ENCODE results near the gene MAU2.
"Not testable (repeated sequence)": the region's sequence is repeated elsewhere in the genome, so short reads cannot be mapped to it uniquely, and the experiment has no call there.

The MAU2 gene

GRCh38 chr19:19347401-19348110 lies 26.9 kb downstream of the MAU2 start:
- H3K27me3 ChIP-seq (ENCODE audit: control insufficient read depth, insufficient read depth, low read length): no peaks in the 10 kb centered on the region
- H2AFZ ChIP-seq: no peak overlapping the region
- H3K27ac ChIP-seq: no peak overlapping the region
- H3K9ac ChIP-seq: no peak overlapping the region
- H3K79me2 ChIP-seq: peaks cover 19% of the 10 kb centered on the region
- H3K4me1 ChIP-seq: no peaks in the 10 kb centered on the region
- no peak overlapping the region for H3K4me3 ChIP-seq (ENCODE audit: low read depth, low read length)
- H3K36me3 ChIP-seq (ENCODE audit: control insufficient read depth, insufficient read depth, low read length): no peaks in the 10 kb centered on the region
- H3K9me3 ChIP-seq (ENCODE audit: control insufficient read depth, low read length): no peaks in the 10 kb centered on the region
- no peak overlapping the region for H3K4me2 ChIP-seq (ENCODE audit: low read length)
- TF ChIP-seq CTCF (IDR thresholded peaks at IDR 0.05): no peak

- no peak overlapping the region for H3K4me2 ChIP-seq (ENCODE audit: low read length)
- no peaks in the 10 kb centered on the region for H3K36me3 ChIP-seq (ENCODE audit: control insufficient read depth, insufficient read depth, low read length)
- H3K4me1 ChIP-seq: no peaks in the 10 kb centered on the region
- peaks cover 16% of the 10 kb centered on the region for H3K79me2 ChIP-seq
- no peak overlapping the region for H2AFZ ChIP-seq
- H3K9ac ChIP-seq: no peak overlapping the region
- no peak for TF ChIP-seq CTCF (IDR thresholded peaks at IDR 0.05)
- H3K9me3 ChIP-seq (ENCODE audit: control insufficient read depth, low read length): no peaks in the 10 kb centered on the region
- no peaks in the 10 kb centered on the region for H3K27me3 ChIP-seq (ENCODE audit: control insufficient read depth, insufficient read depth, low read length)
- H3K4me3 ChIP-seq (ENCODE audit: low read depth, low read length): no peak overlapping the region
- no peak overlapping the region for H3K27ac ChIP-seq
Observed at GRCh38 chr19:19348266-19348665, 27.6 kb downstream of the MAU2 start.

- H3K4me2 ChIP-seq (ENCODE audit: low read length): no peak overlapping the region
- no peaks in the 10 kb centered on the region for H3K36me3 ChIP-seq (ENCODE audit: control insufficient read depth, insufficient read depth, low read length)
- H3K9ac ChIP-seq: no peak overlapping the region
- H3K4me1 ChIP-seq: no peaks in the 10 kb centered on the region
- TF ChIP-seq CTCF (IDR thresholded peaks at IDR 0.05): no peak
- H3K27me3 ChIP-seq (ENCODE audit: control insufficient read depth, insufficient read depth, low read length): no peaks in the 10 kb centered on the region
- H2AFZ ChIP-seq: no peak overlapping the region
- no peak overlapping the region for H3K4me3 ChIP-seq (ENCODE audit: low read depth, low read length)
- H3K79me2 ChIP-seq: peaks cover 10% of the 10 kb centered on the region
- H3K9me3 ChIP-seq (ENCODE audit: control insufficient read depth, low read length): no peaks in the 10 kb centered on the region
- no peak overlapping the region for H3K27ac ChIP-seq
Observed at GRCh38 chr19:19349365-19349764, 28.7 kb downstream of the MAU2 start.

GRCh38 chr19:19350756-19351155 lies 30.1 kb downstream of the MAU2 start:
- not testable (repeated sequence) for H3K4me1 ChIP-seq; H2AFZ ChIP-seq; H3K9me3 ChIP-seq (ENCODE audit: control insufficient read depth, low read length); H3K4me3 ChIP-seq (ENCODE audit: low read depth, low read length); H3K9ac ChIP-seq; H3K27me3 ChIP-seq (ENCODE audit: control insufficient read depth, insufficient read depth, low read length); H3K36me3 ChIP-seq (ENCODE audit: control insufficient read depth, insufficient read depth, low read length); H3K79me2 ChIP-seq; H3K4me2 ChIP-seq (ENCODE audit: low read length); H3K27ac ChIP-seq

- no peaks in the 10 kb centered on the region for H3K27me3 ChIP-seq (ENCODE audit: control insufficient read depth, insufficient read depth, low read length)
- no peaks in the 10 kb centered on the region for H3K36me3 ChIP-seq (ENCODE audit: control insufficient read depth, insufficient read depth, low read length)
- no peak overlapping the region for H3K4me2 ChIP-seq (ENCODE audit: low read length)
- H3K79me2 ChIP-seq: peaks cover 3% of the 10 kb centered on the region
- H3K4me3 ChIP-seq (ENCODE audit: low read depth, low read length): no peak overlapping the region
- no peaks in the 10 kb centered on the region for H3K9me3 ChIP-seq (ENCODE audit: control insufficient read depth, low read length)
- no peak overlapping the region for H3K27ac ChIP-seq
- H3K4me1 ChIP-seq: no peaks in the 10 kb centered on the region
- no peak overlapping the region for H3K9ac ChIP-seq
- H2AFZ ChIP-seq: no peak overlapping the region
- no peak for TF ChIP-seq CTCF (IDR thresholded peaks at IDR 0.05)
Observed at GRCh38 chr19:19352823-19353222, 32.2 kb downstream of the MAU2 start.
